ENCODE results near the gene GALNT15. TPM values are rescaled to one million over a fixed set of nuclear protein-coding genes. Genes with fewer than 3 reads are reported as not detected.
A peak's percentile ranks its signal among the peaks of the same experiment; 100 is the strongest.

GALNT15 gene
- total RNA-seq, 2 experiments from 2014 or later, result not detected

DNA sequence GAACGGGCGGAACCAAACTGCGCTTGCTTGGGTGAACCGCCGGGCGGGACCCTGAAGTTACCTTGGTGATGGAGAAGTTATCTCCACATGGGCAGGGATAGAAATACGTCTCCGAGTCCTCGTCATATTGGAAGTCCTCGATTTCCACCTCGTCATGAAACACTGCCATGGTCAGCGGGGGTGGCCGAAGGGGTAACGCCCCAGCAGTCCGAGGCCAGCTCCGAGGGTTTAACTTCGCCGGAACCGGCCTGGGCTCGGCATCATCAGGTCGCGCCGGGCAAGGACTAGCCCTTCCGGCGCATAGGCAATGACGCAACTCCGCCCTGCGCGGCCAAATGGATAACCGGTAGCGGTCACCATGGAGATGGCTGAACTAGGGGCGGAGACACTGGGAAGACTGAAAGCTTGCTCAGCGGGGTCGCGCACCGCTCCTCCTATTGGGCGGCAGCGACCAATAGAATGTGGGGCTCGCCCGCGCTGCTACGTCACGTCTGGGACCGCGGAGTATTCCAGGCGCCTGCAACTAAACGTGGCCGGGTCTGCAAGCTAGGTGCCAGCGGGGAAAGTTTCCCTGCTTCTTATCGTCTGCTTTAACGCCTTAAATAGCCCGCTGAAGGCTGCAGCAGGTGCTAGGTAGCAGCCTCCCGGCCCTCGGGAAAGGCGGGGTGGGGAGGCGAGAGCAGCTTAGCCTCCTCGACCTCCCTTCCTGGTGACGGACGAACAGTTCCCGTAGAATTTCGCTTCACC, 90.4 kb downstream of the GALNT15 start, which contains the start of the genes DPH3 and OXNAD1:
Gene DPH3, minus strand, starts transcription at position 236 of the 747 bp plus-strand sequence. Its CDS starts 67 bp downstream, at position 169.
Gene OXNAD1, plus strand, starts transcription at position 505 of the 747 bp plus-strand sequence. CDS start 5,741 bp downstream, outside the sequence.
- no peak for TF ChIP-seq CTCF (IDR thresholded peaks at IDR 0.05)
- Mint-ChIP-seq H3K27me3 (no peaks in the 10 kb centered on the region), H3K4me3 (peak within 1 kb of the TSS; percentile 100), H3K9me3 (no peaks in the 10 kb centered on the region), H3K4me1 (ENCODE audit: low read depth) (peaks cover 48% of the 10 kb centered on the region), H3K27ac (peak within 1 kb of the TSS; percentile 97), H3K36me3 (ENCODE audit: low read depth) (peaks cover 30% of the 10 kb centered on the region)
- POLR2A ChIA-PET, result interaction anchor here (0.8 to 3.4 kb wide), 21 partner anchors 11 to 1478 kb away, joined by 3 to 49 read pairs (median 6); partner anchors contain the start of genes CAPN7 and TBC1D5
- ATAC-seq (ENCODE audit: poor library complexity) (peak; percentile 89), DNase-seq (peak; percentile 95 to 100 (median 98))
- intact Hi-C loops (cut with DNase I, micrococcal nuclease), result loop anchor here (1.0 to 10.0 kb wide), 8 partner anchors 21 to 967 kb away; partner anchors contain the start of genes BTD (in 1 of the 2), EAF1 (in 1 of the 2), HACL1 (in 1 of the 2) and METTL6 (in 1 of the 2)
- Histone ChIP-seq H3K9me3 (ENCODE audit: control insufficient read depth in 1 of 2, insufficient read depth in 1 of 2, low read length in 2 of 2) (no peaks in the 10 kb centered on the region), H3K4me1 (ENCODE audit: insufficient read depth, low read length) (peaks cover 20% of the 10 kb centered on the region), H3K36me3 (ENCODE audit: insufficient read depth, low read length) (peaks cover 18% of the 10 kb centered on the region), H3K27me3 (ENCODE audit: control insufficient read depth in 1 of 2, insufficient read depth in 2 of 2, low read length in 2 of 2) (no peaks in the 10 kb centered on the region), H3K27ac (ENCODE audit: low read depth in 1 of 2, low read length in 2 of 2) (peak within 1 kb of the TSS; percentile 91 to 94), H3K4me3 (ENCODE audit: low read length) (peak within 1 kb of the TSS; percentile 78)
- CTCF ChIA-PET, result interaction anchor here (1.1 to 8.6 kb wide), 10 partner anchors 12 to 286 kb away, joined by 3 to 78 read pairs (median 5); partner anchors contain the start of gene RFTN1

DNA sequence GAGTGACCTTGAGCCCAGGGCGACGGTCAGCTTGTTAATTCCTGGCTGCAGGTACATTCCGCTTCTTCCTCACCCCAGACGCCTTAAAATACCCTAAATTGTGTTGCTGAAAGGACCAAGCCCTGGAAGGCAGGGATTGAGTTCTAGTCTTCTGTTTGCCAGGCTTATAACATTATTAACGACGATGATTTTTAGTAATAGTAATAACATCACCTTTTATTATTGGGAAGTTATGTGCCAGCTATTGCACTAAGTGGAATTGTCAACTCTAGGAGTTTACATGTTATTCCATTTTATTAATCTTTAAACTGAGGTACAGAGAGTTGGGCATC, 90.9 kb downstream of the GALNT15 start:
- DNase-seq (no peak), ATAC-seq (ENCODE audit: poor library complexity) (no peak)
- peak overlapping the region; percentile 91 to 94 for H3K27ac ChIP-seq (ENCODE audit: low read depth in 1 of 2, low read length in 2 of 2)
- H3K4me3 ChIP-seq (ENCODE audit: low read length), result peak overlapping the region; percentile 78
- POLR2A ChIA-PET, result interaction anchor here (0.9 to 3.4 kb wide), 19 partner anchors 11 to 1477 kb away, joined by 3 to 49 read pairs (median 6); partner anchors contain the start of genes CAPN7 and TBC1D5
- peaks cover 48% of the 10 kb centered on the region for H3K4me1 Mint-ChIP-seq (ENCODE audit: low read depth)
- peaks cover 20% of the 10 kb centered on the region for H3K4me1 ChIP-seq (ENCODE audit: insufficient read depth, low read length)
- H3K27me3 Mint-ChIP-seq, result no peaks in the 10 kb centered on the region
- H3K27ac Mint-ChIP-seq, result peak overlapping the region; percentile 97
- TF ChIP-seq CTCF (IDR thresholded peaks at IDR 0.05), result no peak
- intact Hi-C loops (cut with DNase I, micrococcal nuclease), result loop anchor here (1.0 to 10.0 kb wide), 7 partner anchors 21 to 967 kb away; partner anchors contain the start of genes BTD (in 1 of the 2), EAF1 (in 1 of the 2), HACL1 (in 1 of the 2) and METTL6 (in 1 of the 2)
- H3K9me3 ChIP-seq (ENCODE audit: control insufficient read depth in 1 of 2, insufficient read depth in 1 of 2, low read length in 2 of 2), result no peaks in the 10 kb centered on the region
- H3K36me3 ChIP-seq (ENCODE audit: insufficient read depth, low read length), result peaks cover 17% of the 10 kb centered on the region
- peaks cover 30% of the 10 kb centered on the region for H3K36me3 Mint-ChIP-seq (ENCODE audit: low read depth)
- CTCF ChIA-PET, result interaction anchor here (1.1 to 8.6 kb wide), 8 partner anchors 18 to 286 kb away, joined by 3 to 78 read pairs (median 7); partner anchors contain the start of gene RFTN1
- no peaks in the 10 kb centered on the region for H3K9me3 Mint-ChIP-seq
- no peaks in the 10 kb centered on the region for H3K27me3 ChIP-seq (ENCODE audit: control insufficient read depth in 1 of 2, insufficient read depth in 2 of 2, low read length in 2 of 2)
- peak overlapping the region; percentile 100 for H3K4me3 Mint-ChIP-seq

GRCh38 chr3:16266714-16267113, 92.2 kb downstream of the GALNT15 start:
- CTCF ChIA-PET, result interaction anchor here (1.2 to 8.6 kb wide), 7 partner anchors 19 to 284 kb away, joined by 3 to 78 read pairs (median 8); partner anchors contain the start of gene RFTN1
- DNase-seq, result no peak
- POLR2A ChIA-PET, result interaction anchor here (0.8 to 3.4 kb wide), 2 partner anchors 34 to 35 kb away, joined by 3 to 14 read pairs; no protein-coding TSS in a partner anchor
- H3K9me3 ChIP-seq (ENCODE audit: control insufficient read depth in 1 of 2, insufficient read depth in 1 of 2, low read length in 2 of 2), result no peaks in the 10 kb centered on the region
- H3K4me3 Mint-ChIP-seq, result peak overlapping the region; percentile 60
- H3K9me3 Mint-ChIP-seq, result no peaks in the 10 kb centered on the region
- ATAC-seq (ENCODE audit: poor library complexity), result no peak
- peaks cover 48% of the 10 kb centered on the region for H3K4me1 Mint-ChIP-seq (ENCODE audit: low read depth)
- H3K4me3 ChIP-seq (ENCODE audit: low read length), result no peak overlapping the region
- H3K27me3 ChIP-seq (ENCODE audit: control insufficient read depth in 1 of 2, insufficient read depth in 2 of 2, low read length in 2 of 2), result no peaks in the 10 kb centered on the region
- peak overlapping the region; percentile 97 for H3K27ac Mint-ChIP-seq
- peaks cover 16% of the 10 kb centered on the region for H3K36me3 ChIP-seq (ENCODE audit: insufficient read depth, low read length)
- intact Hi-C loops (cut with DNase I, micrococcal nuclease), result loop anchor here (5.0 to 10.0 kb wide), 5 partner anchors 261 to 966 kb away; partner anchors contain the start of genes BTD (in 1 of the 2), EAF1 (in 1 of the 2), HACL1 (in 1 of the 2) and METTL6 (in 1 of the 2)
- peak overlapping the region in 1 of 2 donors; percentile 14 for H3K27ac ChIP-seq (ENCODE audit: low read depth in 1 of 2, low read length in 2 of 2)
- H3K4me1 ChIP-seq (ENCODE audit: insufficient read depth, low read length), result peaks cover 20% of the 10 kb centered on the region
- H3K36me3 Mint-ChIP-seq (ENCODE audit: low read depth), result peaks cover 43% of the 10 kb centered on the region
- no peak for TF ChIP-seq CTCF (IDR thresholded peaks at IDR 0.05)
- no peaks in the 10 kb centered on the region for H3K27me3 Mint-ChIP-seq
